HepG2 (cell line): ENCODE results near the gene SSTR5. TPM values are rescaled to one million over a fixed set of nuclear protein-coding genes. Genes with fewer than 3 reads are reported as not detected.
A peak's percentile ranks its signal among the peaks of the same experiment; 100 is the strongest.

ENCODE experiments used
- BCLAF1 ChIP-seq: fragments of 450-650 bp; IDR thresholded peaks from 2 replicates; pipeline ENCODE4 v1.6.1; 2017; ENCODE audit warnings: mild to moderate bottlenecking
- BRCA1 ChIP-seq: sonication (generic); formaldehyde crosslinking; IDR thresholded peaks from 2 replicates; pipeline ENCODE4 v1.4.0; 2020; ENCODE audit warnings: missing genetic modification reagents
- JARID2 ChIP-seq: sonication (generic); formaldehyde crosslinking; IDR thresholded peaks from 2 replicates; pipeline ENCODE4 v1.8.1; 2023; ENCODE audit warnings: missing genetic modification reagents, inconsistent platforms; ENCODE audit not compliant: insufficient replicate concordance
- KAT8 ChIP-seq: IDR thresholded peaks from 2 replicates; pipeline ENCODE4 v1.6.1; 2016; ENCODE audit warnings: missing genetic modification reagents, missing compliant biosample characterization
- KDM3A ChIP-seq: IDR thresholded peaks from 2 replicates; pipeline ENCODE4 v1.6.1; 2018; ENCODE audit warnings: low read depth, missing compliant biosample characterization
- MAZ ChIP-seq, 2 experiments: sonication (generic) in 1 of 2; formaldehyde crosslinking in 1 of 2; IDR thresholded peaks; 2 replicates each; pipeline versions ENCODE4 v1.5.0 to v1.6.1; 2012 to 2020; ENCODE audit warnings: low read depth in 2 of 2, mild to moderate bottlenecking in 2 of 2, borderline replicate concordance in 1 of 2, improper control_type of control experiment in 1 of 2, low read length in 1 of 2, missing genetic modification reagents in 1 of 2, moderate library complexity in 1 of 2
- PRPF4 ChIP-seq: fragments of 200-400 bp; formaldehyde crosslinking; IDR thresholded peaks from 2 replicates; pipeline ENCODE4 v1.6.1; 2016; ENCODE audit warnings: low read length, low read depth; ENCODE audit not compliant: poor library complexity, severe bottlenecking
- RNF219 ChIP-seq: sonication (generic); formaldehyde crosslinking; IDR thresholded peaks from 2 replicates; pipeline ENCODE4 v1.5.0; 2020; ENCODE audit warnings: mild to moderate bottlenecking, missing genetic modification reagents
- SCMH1 ChIP-seq: sonication (generic); formaldehyde crosslinking; IDR thresholded peaks from 2 replicates; pipeline ENCODE4 v1.9.0; 2021; ENCODE audit warnings: missing genetic modification reagents, mild to moderate bottlenecking, borderline replicate concordance
- ZNF446 ChIP-seq: sonication (generic); formaldehyde crosslinking; IDR thresholded peaks from 2 replicates; pipeline ENCODE4 v1.5.0; 2020; ENCODE audit warnings: mild to moderate bottlenecking, missing genetic modification reagents
- ZNF503 ChIP-seq: sonication (generic); formaldehyde crosslinking; IDR thresholded peaks from 2 replicates; pipeline ENCODE4 v1.4.0; 2020; ENCODE audit warnings: missing genetic modification reagents
- ZNF672 ChIP-seq: sonication (generic); formaldehyde crosslinking; IDR thresholded peaks from 2 replicates; pipeline ENCODE4 v1.8.1; 2022; ENCODE audit warnings: missing genetic modification reagents
- ZNF703 ChIP-seq: sonication (generic); formaldehyde crosslinking; IDR thresholded peaks from 2 replicates; pipeline ENCODE4 v1.5.1; 2020; ENCODE audit warnings: missing genetic modification reagents, mild to moderate bottlenecking, moderate library complexity, borderline replicate concordance
- ZNF883 ChIP-seq: sonication (generic); formaldehyde crosslinking; IDR thresholded peaks from 2 replicates; pipeline ENCODE4 v1.5.1; 2020; ENCODE audit warnings: mild to moderate bottlenecking, missing genetic modification reagents; ENCODE audit errors: not compliant biosample characterization
- polyA plus RNA-seq, 8 experiments: library from polyadenylated mRNA; depleted of rRNA in 3 of 8; stranded (reverse) in 7 of 8; unstranded in 1 of 8; fragments of >200 nt; fragmentation: Illumina TruSeq in 4 of 8; extraction: Trizol in 4 of 8; gene quantifications; 2 replicates each; pipeline versions ENCODE4 v1.2.1 to v1.2.3, GENCODE V29; 2011 to 2016; ENCODE audit warnings: low read depth in 4 of 8, missing spikeins in 1 of 8, mixed read lengths in 1 of 8; ENCODE audit not compliant: insufficient read depth in 1 of 8
- total RNA-seq, 5 experiments: library from RNA; depleted of rRNA; stranded (reverse); fragments of >200 nt; fragmentation: Illumina TruSeq; extraction: Trizol; gene quantifications; 2 replicates each; pipeline ENCODE4 v1.2.3, GENCODE V29; 2016; ENCODE audit warnings: low read depth in 1 of 5
- TF ChIP-seq, protein P1 (sequence below): sonication (generic); formaldehyde crosslinking; conservative IDR thresholded peaks from 2 replicates; pipeline ENCODE4 v1.4.0; 2020; ENCODE audit warnings: missing genetic modification reagents
- TF ChIP-seq, protein P2 (sequence below): sonication (generic); formaldehyde crosslinking; IDR thresholded peaks from 2 replicates; pipeline ENCODE4 v1.5.1; 2020; ENCODE audit warnings: mild to moderate bottlenecking, missing genetic modification reagents, moderate library complexity

SSTR5 gene
- total and polyA plus RNA-seq, 2 of the 13 experiments (the other 11 are each of a cell fraction or from before 2014, with no cell fraction given), result 0.20 to 0.49 TPM

- TF ChIP-seq PRPF4 (no peak), JARID2 (CRISPR knock-in tag) (no peak), ZNF503 (CRISPR knock-in tag) (peak; percentile 71; the same call in 1 of the 2 replicates), RNF219 (no peak), MAZ (IDR thresholded peaks at IDR 0.05; ENCODE audit: borderline replicate concordance, low read depth, low read length) (peak; percentile 73; the same call in 1 of the 2 replicates), MAZ (CRISPR knock-in tag; IDR thresholded peaks at IDR 0.05; ENCODE audit: low read depth) (peak; percentile 85), BCLAF1 (no peak), ZNF703 (CRISPR knock-in tag) (peak; percentile 39; the same call in 1 of the 2 replicates), KAT8 (CRISPR knock-in tag) (peak; percentile 68), ZNF672 (no peak), ZNF883 (peak; percentile 67), BRCA1 (CRISPR knock-in tag) (no peak), KDM3A (CRISPR knock-in tag) (peak; percentile 85; the same call in 1 of the 2 replicates), ZNF446 (no peak), SCMH1 (CRISPR knock-in tag) (no peak)
- TF ChIP-seq, protein P1, sequence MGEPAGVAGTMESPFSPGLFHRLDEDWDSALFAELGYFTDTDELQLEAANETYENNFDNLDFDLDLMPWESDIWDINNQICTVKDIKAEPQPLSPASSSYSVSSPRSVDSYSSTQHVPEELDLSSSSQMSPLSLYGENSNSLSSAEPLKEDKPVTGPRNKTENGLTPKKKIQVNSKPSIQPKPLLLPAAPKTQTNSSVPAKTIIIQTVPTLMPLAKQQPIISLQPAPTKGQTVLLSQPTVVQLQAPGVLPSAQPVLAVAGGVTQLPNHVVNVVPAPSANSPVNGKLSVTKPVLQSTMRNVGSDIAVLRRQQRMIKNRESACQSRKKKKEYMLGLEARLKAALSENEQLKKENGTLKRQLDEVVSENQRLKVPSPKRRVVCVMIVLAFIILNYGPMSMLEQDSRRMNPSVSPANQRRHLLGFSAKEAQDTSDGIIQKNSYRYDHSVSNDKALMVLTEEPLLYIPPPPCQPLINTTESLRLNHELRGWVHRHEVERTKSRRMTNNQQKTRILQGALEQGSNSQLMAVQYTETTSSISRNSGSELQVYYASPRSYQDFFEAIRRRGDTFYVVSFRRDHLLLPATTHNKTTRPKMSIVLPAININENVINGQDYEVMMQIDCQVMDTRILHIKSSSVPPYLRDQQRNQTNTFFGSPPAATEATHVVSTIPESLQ (CRISPR knock-in tag), result no peak
- TF ChIP-seq, protein P2, sequence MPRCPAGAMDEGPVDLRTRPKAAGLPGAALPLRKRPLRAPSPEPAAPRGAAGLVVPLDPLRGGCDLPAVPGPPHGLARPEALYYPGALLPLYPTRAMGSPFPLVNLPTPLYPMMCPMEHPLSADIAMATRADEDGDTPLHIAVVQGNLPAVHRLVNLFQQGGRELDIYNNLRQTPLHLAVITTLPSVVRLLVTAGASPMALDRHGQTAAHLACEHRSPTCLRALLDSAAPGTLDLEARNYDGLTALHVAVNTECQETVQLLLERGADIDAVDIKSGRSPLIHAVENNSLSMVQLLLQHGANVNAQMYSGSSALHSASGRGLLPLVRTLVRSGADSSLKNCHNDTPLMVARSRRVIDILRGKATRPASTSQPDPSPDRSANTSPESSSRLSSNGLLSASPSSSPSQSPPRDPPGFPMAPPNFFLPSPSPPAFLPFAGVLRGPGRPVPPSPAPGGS (CRISPR knock-in tag), result 0 out of 2 replicates have a peak, but pooled peaks have one; percentile 66
These were observed 17.5 kb downstream of the SSTR5 start (continued) for GRCh38 chr16:1089822-1090619.
